SJSA1 (cell line): ENCODE data around the gene PATL1. TPM values are rescaled to one million over a fixed set of nuclear protein-coding genes. Genes with fewer than 3 reads are reported as not detected.
A peak's percentile ranks its signal among the peaks of the same experiment; 100 is the strongest.
"Not testable (repeated sequence)": the region's sequence is repeated elsewhere in the genome, so short reads cannot be mapped to it uniquely, and the experiment has no call there.

Experiments
- DNase-seq, 2 experiments: peaks; one replicate each; pipeline ENCODE4 v3.0.0-alpha.2; 2015 to 2020; ENCODE audit warnings: low spot score in 2 of 2, low read depth in 1 of 2
- H3K27ac ChIP-seq: fragments of 250-450 bp; sonication (Bioruptor Pico); 2 replicates; pipeline ENCODE4 v1.5.1; 2020; ENCODE audit warnings: mild to moderate bottlenecking, moderate library complexity
- H3K27me3 ChIP-seq: fragments of 250-450 bp; sonication (Bioruptor Pico); replicated peaks from 2 replicates; pipeline ENCODE4 v1.5.1; 2020; ENCODE audit warnings: mild to moderate bottlenecking, moderate library complexity
- H3K36me3 ChIP-seq: fragments of 250-450 bp; sonication (Bioruptor Pico); 2 replicates; pipeline ENCODE4 v1.5.1; 2020; ENCODE audit warnings: mild to moderate bottlenecking
- H3K4me1 ChIP-seq: fragments of 250-450 bp; sonication (Bioruptor Pico); replicated peaks from 2 replicates; pipeline ENCODE4 v1.6.1; 2021; ENCODE audit warnings: mild to moderate bottlenecking
- H3K4me3 ChIP-seq: fragments of 250-450 bp; sonication (Bioruptor Pico); 2 replicates; pipeline ENCODE4 v1.5.1; 2020; ENCODE audit warnings: mild to moderate bottlenecking
- H3K9me3 ChIP-seq: fragments of 250-450 bp; sonication (Bioruptor Pico); replicated peaks from 2 replicates; pipeline ENCODE4 v1.5.1; 2020; ENCODE audit warnings: mild to moderate bottlenecking
- total RNA-seq: library from RNA; depleted of rRNA; stranded (reverse); fragments of >200 nt; shearing (Covaris generic); gene quantifications from 2 replicates; pipeline ENCODE4 v1.2.3, GENCODE V29; 2014; rRNA removed

PATL1 gene, protein sequence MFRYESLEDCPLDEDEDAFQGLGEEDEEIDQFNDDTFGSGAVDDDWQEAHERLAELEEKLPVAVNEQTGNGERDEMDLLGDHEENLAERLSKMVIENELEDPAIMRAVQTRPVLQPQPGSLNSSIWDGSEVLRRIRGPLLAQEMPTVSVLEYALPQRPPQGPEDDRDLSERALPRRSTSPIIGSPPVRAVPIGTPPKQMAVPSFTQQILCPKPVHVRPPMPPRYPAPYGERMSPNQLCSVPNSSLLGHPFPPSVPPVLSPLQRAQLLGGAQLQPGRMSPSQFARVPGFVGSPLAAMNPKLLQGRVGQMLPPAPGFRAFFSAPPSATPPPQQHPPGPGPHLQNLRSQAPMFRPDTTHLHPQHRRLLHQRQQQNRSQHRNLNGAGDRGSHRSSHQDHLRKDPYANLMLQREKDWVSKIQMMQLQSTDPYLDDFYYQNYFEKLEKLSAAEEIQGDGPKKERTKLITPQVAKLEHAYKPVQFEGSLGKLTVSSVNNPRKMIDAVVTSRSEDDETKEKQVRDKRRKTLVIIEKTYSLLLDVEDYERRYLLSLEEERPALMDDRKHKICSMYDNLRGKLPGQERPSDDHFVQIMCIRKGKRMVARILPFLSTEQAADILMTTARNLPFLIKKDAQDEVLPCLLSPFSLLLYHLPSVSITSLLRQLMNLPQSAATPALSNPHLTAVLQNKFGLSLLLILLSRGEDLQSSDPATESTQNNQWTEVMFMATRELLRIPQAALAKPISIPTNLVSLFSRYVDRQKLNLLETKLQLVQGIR
- total RNA-seq: 17.7 and 24.9 TPM in 2 replicates

DNA sequence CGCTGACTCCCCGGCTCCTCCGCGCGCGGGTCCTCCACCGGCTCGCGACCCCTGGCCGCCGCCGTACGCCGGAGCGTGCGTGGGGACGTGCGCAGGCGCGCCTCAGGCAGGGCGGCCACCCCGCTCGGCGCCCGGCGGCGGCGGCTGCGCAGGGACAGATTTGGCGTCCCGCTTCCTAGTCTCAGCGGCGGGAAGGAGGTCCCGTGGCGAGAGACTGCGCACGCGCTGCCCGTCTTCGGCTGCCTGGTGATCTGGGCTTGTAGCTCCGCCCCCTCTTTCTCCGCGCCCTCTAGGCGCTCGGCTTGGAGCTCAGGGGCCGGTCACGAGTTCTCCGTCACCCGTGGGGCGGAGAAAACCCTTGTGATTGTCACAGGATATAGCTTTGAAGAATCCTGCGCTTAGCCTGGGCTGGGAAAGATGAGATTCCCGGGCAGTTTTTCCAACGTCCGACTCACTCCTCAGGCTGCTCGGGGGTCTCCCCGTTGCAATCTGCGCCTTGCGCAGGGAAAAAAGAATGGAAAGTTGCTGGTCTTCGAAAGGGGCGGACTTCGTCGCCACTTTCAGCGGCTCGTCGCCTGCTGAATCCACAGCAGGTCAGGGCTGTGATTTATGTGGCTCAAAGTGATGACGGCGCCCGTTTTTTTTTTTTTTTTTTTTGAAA, at the start of gene PATL1:
TSS of gene PATL1 (minus strand) at position 88 of the 661 bp plus-strand sequence. CDS start 142 bp downstream, outside the sequence.
- no peaks in the 10 kb centered on the region for H3K9me3 ChIP-seq
- H3K27ac ChIP-seq: peak within 1 kb of the TSS; percentile 77
- H3K27me3 ChIP-seq: no peaks in the 10 kb centered on the region
- peak within 1 kb of the TSS; percentile 50 for H3K4me3 ChIP-seq
- peaks cover 19% of the 10 kb centered on the region for H3K4me1 ChIP-seq
- peaks cover 41% of the 10 kb centered on the region for H3K36me3 ChIP-seq
- peak; percentile 100 for DNase-seq

DNA sequence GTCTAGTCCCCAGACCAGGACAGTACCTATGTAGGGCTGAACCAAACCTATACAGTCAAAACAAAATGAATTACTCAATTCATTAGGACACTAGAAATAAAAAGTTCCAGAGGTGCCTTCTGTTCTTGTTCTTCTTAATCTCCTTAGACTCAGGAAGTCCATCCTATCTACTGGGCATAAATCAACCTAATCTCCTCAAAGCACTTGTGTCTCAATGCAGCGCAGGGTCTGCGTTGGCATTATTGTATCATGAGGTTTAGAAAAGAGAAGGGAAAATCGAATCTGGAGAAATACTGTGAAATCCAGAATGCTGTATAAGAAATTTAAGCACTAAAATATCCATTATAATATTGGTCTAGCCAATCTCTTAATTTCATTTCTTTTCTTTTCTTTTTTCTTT, 47.2 kb upstream of the PATL1 start:
- no peak for DNase-seq

DNA sequence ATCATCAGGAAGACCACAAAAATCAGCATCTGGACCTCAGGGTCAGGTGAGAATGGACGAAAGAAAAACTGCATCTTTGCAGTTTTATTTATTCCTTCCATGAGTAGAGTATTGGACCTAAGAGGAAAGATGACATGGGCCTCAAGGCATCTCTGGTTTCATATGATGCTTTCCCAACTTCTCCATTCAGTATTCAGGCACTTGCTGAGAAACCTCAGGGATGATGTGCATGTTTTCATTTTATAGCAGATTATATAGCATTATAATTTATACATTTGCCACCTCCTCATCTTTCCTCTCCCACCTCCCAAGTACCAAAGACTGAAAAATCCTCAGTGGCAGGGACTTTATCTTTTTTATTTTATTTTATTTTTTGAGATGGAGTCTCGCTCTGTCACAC, 44.9 kb upstream of the PATL1 start, which contains the start of gene OR10V1:
TSS of gene OR10V1 (minus strand) at position 101 of the 400 bp plus-strand sequence. CDS start at position 101, 0 bp downstream.
- no peak for DNase-seq
- H3K9me3 ChIP-seq: no peaks in the 10 kb centered on the region
- H3K27me3 ChIP-seq: peaks cover 20% of the 10 kb centered on the region
- no peaks in the 10 kb centered on the region for H3K36me3 ChIP-seq
- H3K27ac ChIP-seq: no peak within 1 kb of the TSS
- no peak within 1 kb of the TSS for H3K4me3 ChIP-seq
- H3K4me1 ChIP-seq: peaks cover 1% of the 10 kb centered on the region

More for the DNA sequence above, 47.2 kb upstream of the PATL1 start:
- no peak overlapping the region for H3K27ac ChIP-seq
- no peak overlapping the region for H3K4me3 ChIP-seq
- no peaks in the 10 kb centered on the region for H3K9me3 ChIP-seq
- H3K4me1 ChIP-seq: no peaks in the 10 kb centered on the region
- H3K36me3 ChIP-seq: no peaks in the 10 kb centered on the region
- H3K27me3 ChIP-seq: peaks cover 24% of the 10 kb centered on the region

DNA sequence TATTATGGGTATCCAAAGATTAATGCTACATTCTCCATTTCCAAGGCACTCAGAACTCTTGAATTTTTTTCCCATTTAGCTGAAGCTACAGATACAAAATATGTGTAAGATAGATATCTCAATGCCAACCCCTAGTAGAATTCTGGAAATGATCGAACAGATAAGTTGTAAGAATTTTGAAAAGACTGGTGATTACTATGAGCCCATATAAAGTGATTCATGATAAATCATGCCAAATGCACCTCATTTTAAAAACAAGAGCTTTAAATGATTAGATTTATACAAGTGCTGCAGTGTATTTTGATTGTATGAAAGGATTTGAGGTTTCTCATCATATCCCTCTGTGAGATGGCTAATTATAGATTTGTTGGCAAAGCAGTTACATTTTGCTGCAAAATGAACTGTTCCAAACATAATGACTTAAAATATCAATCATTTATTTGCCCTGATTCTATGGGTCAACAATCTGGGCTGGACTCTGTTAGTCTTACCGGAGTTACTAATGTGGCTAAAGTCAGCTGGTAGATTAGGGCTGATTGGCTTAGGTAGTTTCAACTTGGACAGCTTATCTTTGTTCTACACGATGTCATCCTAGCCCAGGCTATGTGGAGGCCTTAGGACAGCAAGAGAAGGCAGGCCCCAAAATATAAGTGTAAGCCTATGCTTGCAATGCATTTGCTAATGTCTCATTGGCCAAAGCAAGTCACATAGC, 41.5 kb upstream of the PATL1 start:
- peaks cover 33% of the 10 kb centered on the region for H3K4me1 ChIP-seq
- no peaks in the 10 kb centered on the region; the same call in 1 of the 2 replicates for H3K27me3 ChIP-seq
- no peak overlapping the region for H3K27ac ChIP-seq
- no peak overlapping the region for H3K4me3 ChIP-seq
- H3K9me3 ChIP-seq: peaks cover 11% of the 10 kb centered on the region; the same call in 1 of the 2 replicates
- no peak for DNase-seq
- H3K36me3 ChIP-seq: no peaks in the 10 kb centered on the region

DNA sequence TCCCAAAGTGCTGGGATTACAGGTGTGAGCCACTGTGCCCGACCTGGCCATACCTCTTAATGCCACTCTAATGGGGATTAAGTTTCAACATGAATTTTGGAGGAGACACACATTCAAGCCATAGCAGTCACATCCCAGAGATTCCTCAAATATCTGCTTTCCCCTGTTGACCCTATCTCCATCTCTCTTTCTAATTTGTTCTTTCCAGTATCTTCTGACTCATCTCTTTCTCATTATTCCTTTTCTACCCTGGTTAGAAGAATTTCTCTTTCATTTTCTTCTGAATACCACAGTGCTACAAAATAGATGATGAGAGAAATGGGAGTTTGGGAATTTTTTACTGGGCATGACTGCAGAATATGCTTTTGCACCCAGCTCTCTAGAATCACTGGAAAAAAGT, 39.7 kb upstream of the PATL1 start:
- Histone ChIP-seq H3K4me1 (peaks cover 37% of the 10 kb centered on the region), H3K4me3 (no peak overlapping the region), H3K27ac (no peak overlapping the region), H3K36me3 (no peaks in the 10 kb centered on the region), H3K9me3 (peaks cover 11% of the 10 kb centered on the region; the same call in 1 of the 2 replicates), H3K27me3 (no peaks in the 10 kb centered on the region; the same call in 1 of the 2 replicates)
- no peak for DNase-seq

DNA sequence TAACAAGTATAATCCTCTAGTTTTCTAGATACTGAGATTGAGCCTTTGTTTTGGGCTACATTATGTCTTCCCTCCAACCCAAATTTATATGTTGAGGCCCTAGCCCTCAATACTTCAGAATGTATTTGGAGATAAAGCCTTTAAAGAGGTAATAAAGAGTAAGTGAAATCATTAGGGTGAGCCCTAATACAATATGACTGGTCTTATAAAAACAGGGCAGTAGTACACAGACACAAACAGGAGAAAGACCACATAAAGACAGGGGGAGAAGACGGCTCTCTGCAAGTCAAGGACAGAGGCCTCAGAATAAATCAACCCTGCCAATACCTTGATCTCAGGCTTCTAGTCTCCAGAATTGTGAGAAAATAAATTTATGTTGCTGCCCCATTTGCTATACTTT, 38.5 kb upstream of the PATL1 start:
- H3K27me3 ChIP-seq: no peaks in the 10 kb centered on the region; the same call in 1 of the 2 replicates
- no peaks in the 10 kb centered on the region for H3K36me3 ChIP-seq
- no peak for DNase-seq
- no peak overlapping the region for H3K4me3 ChIP-seq
- H3K4me1 ChIP-seq: peaks cover 37% of the 10 kb centered on the region
- H3K9me3 ChIP-seq: peaks cover 11% of the 10 kb centered on the region; the same call in 1 of the 2 replicates
- H3K27ac ChIP-seq: peak overlapping the region; percentile 48

DNA sequence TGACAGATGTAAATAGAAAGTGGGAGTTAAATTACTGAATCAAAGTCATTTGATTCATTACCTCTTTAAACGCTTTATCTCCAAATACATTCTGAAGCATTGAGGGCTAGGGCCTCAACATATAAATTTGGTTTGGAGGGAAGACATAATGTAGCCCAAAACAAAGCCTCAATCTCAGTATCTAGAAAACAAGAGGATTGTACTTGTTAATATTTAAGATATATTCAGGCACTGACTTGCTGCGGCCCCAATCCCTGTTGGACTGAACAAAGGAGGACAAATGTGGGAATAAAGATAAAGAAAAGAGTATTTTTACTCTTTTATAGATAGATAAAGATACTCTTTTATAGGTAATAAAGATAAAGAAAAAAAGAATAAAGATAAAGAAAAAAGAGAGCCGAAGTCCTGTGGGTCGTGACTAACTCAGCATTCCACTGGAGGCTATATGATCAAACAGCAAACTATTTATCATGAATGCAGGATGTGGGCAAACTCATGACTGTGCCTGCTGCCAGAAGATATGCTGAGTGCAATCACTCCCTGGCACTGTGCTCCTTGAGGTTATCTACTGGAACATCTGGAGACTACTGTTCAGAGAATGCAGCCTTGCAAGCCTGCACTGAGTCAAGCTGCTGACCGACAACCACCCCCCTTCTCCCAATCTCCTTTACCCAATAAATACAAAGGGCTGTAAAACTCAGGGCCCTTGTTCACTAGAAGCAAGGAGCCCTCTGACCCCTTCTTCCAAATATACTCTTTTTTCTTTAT, 37.9 kb upstream of the PATL1 start:
- no peaks in the 10 kb centered on the region for H3K36me3 ChIP-seq
- peaks cover 11% of the 10 kb centered on the region; the same call in 1 of the 2 replicates for H3K9me3 ChIP-seq
- peak overlapping the region; percentile 78 for H3K27ac ChIP-seq
- H3K4me1 ChIP-seq: peaks cover 37% of the 10 kb centered on the region
- DNase-seq: peak; percentile 59 to 86
- H3K4me3 ChIP-seq: no peak overlapping the region
- no peaks in the 10 kb centered on the region; the same call in 1 of the 2 replicates for H3K27me3 ChIP-seq

DNA sequence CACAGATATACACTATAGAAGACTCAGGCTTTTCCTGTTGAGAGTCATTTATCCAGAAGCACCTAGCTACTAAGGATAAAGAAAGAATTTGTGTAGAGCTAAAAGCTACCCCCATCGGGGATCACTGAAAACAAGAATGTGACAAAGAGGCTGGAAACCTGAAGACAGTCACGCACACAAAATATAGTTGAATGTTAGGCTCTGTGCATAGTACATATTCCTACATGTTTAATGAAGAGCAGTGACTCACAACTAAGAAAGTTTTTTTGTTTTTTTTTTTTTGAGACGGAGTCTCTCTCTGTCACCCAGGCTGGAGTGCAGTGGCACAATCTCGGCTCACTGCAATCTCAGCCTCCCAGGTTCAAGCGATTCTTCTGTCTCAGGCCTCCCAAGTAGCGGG, 36.5 kb upstream of the PATL1 start:
- Histone ChIP-seq H3K4me3 (no peak overlapping the region), H3K36me3 (no peaks in the 10 kb centered on the region), H3K27me3 (no peaks in the 10 kb centered on the region; the same call in 1 of the 2 replicates), H3K4me1 (peaks cover 37% of the 10 kb centered on the region), H3K9me3 (peaks cover 11% of the 10 kb centered on the region; the same call in 1 of the 2 replicates), H3K27ac (peak overlapping the region; percentile 78)
- peak in 1 of 2 experiments; percentile 36 for DNase-seq

DNA sequence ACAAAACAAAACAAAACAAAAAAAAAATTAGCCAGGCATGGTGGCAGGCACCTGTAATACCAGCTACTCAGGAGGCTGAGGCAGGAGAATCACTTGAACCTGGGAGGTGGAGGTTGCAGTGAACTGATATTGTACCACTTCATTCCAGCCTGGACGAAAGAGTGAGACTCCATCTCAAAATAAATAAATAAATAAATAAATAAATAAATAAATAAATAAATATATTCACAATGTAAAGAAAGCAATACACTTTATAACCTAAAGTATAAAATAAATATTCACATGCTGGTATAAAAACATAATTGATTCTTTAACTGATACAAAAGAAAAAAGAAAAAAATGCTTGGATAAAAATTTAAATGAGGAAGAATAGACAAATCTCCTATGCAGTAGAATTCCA, 34.7 kb upstream of the PATL1 start:
- H3K27ac ChIP-seq, H3K4me3 ChIP-seq, DNase-seq, H3K27me3 ChIP-seq, H3K36me3 ChIP-seq: not testable (repeated sequence)
- Histone ChIP-seq H3K9me3 (peaks cover 11% of the 10 kb centered on the region; the same call in 1 of the 2 replicates), H3K4me1 (peaks cover 34% of the 10 kb centered on the region)

DNA sequence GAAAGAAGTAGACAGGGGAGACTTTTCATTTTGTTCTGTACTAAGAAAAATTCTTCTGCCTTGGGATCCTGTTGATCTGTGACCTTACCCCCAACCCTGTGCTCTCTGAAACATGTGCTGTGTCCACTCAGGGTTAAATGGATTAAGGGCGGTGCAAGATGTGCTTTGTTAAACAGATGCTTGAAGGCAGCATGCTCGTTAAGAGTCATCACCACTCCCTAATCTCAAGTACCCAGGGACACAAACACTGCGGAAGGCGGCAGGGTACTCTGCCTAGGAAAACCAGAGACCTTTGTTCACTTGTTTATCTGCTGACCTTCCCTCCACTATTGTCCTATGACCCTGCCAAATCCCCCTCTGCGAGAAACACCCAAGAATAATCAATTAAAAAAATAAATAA, 31.3 kb upstream of the PATL1 start:
- not testable (repeated sequence) for H3K27ac ChIP-seq, H3K27me3 ChIP-seq, H3K9me3 ChIP-seq, H3K4me1 ChIP-seq, DNase-seq, H3K36me3 ChIP-seq, H3K4me3 ChIP-seq

DNA sequence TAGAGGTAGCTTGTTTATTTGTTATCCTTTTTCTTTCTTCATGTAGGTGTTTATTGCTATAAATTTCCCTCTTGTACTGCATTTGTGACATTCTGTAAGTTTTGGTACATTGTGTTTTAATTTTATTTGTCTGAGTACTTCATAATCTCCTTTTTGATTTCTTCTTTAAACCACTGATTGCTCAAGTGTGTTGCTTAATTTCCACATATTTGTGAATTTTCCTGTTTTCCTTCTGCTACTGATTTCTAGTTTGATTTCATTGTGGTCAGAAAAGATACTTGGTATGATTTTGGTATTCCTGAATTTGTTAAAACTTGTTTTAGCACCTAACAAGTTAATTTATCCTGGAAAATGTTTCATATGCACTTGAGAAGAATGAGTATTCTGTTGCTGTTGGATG, 29.7 kb upstream of the PATL1 start:
- Histone ChIP-seq H3K27ac (no peak overlapping the region), H3K4me1 (no peaks in the 10 kb centered on the region), H3K9me3 (no peaks in the 10 kb centered on the region), H3K4me3 (no peak overlapping the region), H3K27me3 (0 out of 2 replicates have a peak, but pooled peaks cover 4% of the 10 kb centered on the region), H3K36me3 (no peaks in the 10 kb centered on the region)
- no peak for DNase-seq

DNA sequence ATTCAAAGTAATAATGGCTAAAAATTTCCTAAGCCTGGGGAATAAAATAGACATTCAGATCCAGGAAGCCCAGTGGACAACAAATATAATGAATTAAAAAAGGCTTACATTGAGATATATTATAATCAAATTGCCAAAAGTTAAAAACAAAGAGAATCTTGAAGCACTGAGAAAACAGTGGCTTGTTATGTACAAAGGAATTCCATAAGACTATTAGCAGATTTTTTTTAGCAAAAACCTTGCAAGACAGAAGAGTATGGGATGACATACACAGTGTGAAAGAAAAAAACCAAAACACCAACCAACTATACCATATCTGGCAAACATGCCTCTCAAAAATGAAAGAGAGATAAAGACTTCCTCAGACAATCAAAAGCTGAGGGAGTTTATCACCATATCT, 24.1 kb upstream of the PATL1 start:
- no peak overlapping the region for H3K27ac ChIP-seq
- H3K9me3 ChIP-seq: no peaks in the 10 kb centered on the region
- H3K4me3 ChIP-seq: no peak overlapping the region

More for the DNA sequence above, 24.1 kb upstream of the PATL1 start:
- Histone ChIP-seq H3K27me3 (0 out of 2 replicates have a peak, but pooled peaks cover 8% of the 10 kb centered on the region), H3K36me3 (no peaks in the 10 kb centered on the region), H3K4me1 (no peaks in the 10 kb centered on the region)
- no peak for DNase-seq
